Measurements from ENCODE around the gene HMGCLL1. TPM values are rescaled to one million over a fixed set of nuclear protein-coding genes. Genes with fewer than 3 reads are reported as not detected.

The HMGCLL1 gene
- total and polyA plus RNA-seq, 2 donors (not counting 1 experiment from before 2014, with no cell fraction given), result 0.05 to 0.83 TPM

DNA sequence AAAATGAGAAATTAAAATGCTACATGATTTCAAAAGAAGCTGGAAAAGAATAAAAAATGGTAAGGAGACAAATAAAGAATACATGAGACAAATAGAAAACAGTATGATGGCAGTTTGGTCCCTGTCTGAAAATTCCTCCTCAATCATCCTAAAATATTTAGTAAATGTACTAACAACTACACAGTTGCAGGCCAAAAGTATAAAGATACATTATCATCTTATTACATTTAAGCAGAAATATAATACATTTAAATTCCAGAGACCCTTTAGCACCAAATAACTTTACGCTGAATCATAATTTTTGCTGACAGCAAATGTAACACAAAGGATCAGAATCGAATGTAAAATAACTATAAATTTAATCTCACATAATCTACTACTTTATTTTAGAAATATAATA is 4.4 kb downstream of the HMGCLL1 start:
- Histone ChIP-seq H3K9me3 (ENCODE audit: control insufficient read depth, insufficient read depth, low read depth, low read length) (no peaks in the 10 kb centered on the region), H3K36me3 (ENCODE audit: control insufficient read depth, insufficient read depth, low read length) (no peaks in the 10 kb centered on the region)
- TF ChIP-seq, protein P1, sequence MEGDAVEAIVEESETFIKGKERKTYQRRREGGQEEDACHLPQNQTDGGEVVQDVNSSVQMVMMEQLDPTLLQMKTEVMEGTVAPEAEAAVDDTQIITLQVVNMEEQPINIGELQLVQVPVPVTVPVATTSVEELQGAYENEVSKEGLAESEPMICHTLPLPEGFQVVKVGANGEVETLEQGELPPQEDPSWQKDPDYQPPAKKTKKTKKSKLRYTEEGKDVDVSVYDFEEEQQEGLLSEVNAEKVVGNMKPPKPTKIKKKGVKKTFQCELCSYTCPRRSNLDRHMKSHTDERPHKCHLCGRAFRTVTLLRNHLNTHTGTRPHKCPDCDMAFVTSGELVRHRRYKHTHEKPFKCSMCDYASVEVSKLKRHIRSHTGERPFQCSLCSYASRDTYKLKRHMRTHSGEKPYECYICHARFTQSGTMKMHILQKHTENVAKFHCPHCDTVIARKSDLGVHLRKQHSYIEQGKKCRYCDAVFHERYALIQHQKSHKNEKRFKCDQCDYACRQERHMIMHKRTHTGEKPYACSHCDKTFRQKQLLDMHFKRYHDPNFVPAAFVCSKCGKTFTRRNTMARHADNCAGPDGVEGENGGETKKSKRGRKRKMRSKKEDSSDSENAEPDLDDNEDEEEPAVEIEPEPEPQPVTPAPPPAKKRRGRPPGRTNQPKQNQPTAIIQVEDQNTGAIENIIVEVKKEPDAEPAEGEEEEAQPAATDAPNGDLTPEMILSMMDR (conservative IDR thresholded peaks at IDR 0.05 in 1 of 2, IDR thresholded peaks at IDR 0.05 in 1 of 2; ENCODE audit: low read depth in 1 of 2, low read length in 2 of 2), result no peak
- no peak for TF ChIP-seq EZH2 (IDR thresholded peaks at IDR 0.05; ENCODE audit: low read length, missing control alignments)

DNA sequence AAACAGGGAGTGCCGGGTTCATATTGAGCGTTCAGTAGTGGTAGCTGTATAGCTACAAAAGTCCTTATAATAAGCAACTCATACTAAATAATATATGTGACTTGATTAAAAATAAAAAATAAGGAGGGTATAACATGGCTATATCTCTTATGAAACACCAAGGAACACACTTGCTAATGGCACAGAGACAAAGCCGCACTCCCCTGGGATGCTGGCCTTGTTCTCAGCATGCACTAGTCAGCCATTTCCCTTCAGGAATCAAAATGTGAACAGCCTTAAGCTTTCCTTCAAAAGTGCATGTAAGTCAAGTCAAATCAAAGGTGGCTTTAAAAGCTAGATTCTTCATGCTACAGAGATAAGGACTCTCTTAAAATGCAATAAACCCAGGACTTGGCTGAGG is 9.4 kb downstream of the HMGCLL1 start:
- no peak overlapping the region for H3K4me2 ChIP-seq (ENCODE audit: extremely low read depth, insufficient read depth, low read length)
- no peak for DNase-seq (ENCODE audit: low read depth in 2 of 2)
- H4K20me1 ChIP-seq (ENCODE audit: control insufficient read depth, extremely low read depth, insufficient read depth, low read length), result no peaks in the 10 kb centered on the region
- H2AFZ ChIP-seq (ENCODE audit: low read length), result no peak overlapping the region
- no peaks in the 10 kb centered on the region for H3K27me3 ChIP-seq (ENCODE audit: control insufficient read depth, insufficient read depth, low read length)
- no peaks in the 10 kb centered on the region for H3K79me2 ChIP-seq (ENCODE audit: control insufficient read depth, insufficient read depth, low read length)
- no peak overlapping the region for H3K4me3 ChIP-seq (replicated peaks in 1 of 4; ENCODE audit: control extremely low read depth in 1 of 4, insufficient read depth in 1 of 4, low read depth in 3 of 4, low read length in 4 of 4)
- TF ChIP-seq, protein P1 (conservative IDR thresholded peaks at IDR 0.05 in 1 of 2, IDR thresholded peaks at IDR 0.05 in 1 of 2; ENCODE audit: low read depth in 1 of 2, low read length in 2 of 2), result no peak
- TF ChIP-seq EZH2 (IDR thresholded peaks at IDR 0.05; ENCODE audit: low read length, missing control alignments), result no peak
- no peaks in the 10 kb centered on the region for H3K4me1 ChIP-seq (ENCODE audit: control insufficient read depth, extremely low read depth, insufficient read depth, low read length)
- H3K27ac ChIP-seq (ENCODE audit: insufficient read depth, low read length), result no peak overlapping the region
- H3K9ac ChIP-seq (ENCODE audit: insufficient read depth, low read length), result no peak overlapping the region
- no peaks in the 10 kb centered on the region for H3K36me3 ChIP-seq (ENCODE audit: control insufficient read depth, insufficient read depth, low read length)
- no peaks in the 10 kb centered on the region for H3K9me3 ChIP-seq (ENCODE audit: control insufficient read depth, insufficient read depth, low read depth, low read length)

More for the DNA sequence above, 4.4 kb downstream of the HMGCLL1 start:
- no peaks in the 10 kb centered on the region for H4K20me1 ChIP-seq (ENCODE audit: control insufficient read depth, extremely low read depth, insufficient read depth, low read length)
- H3K4me2 ChIP-seq (ENCODE audit: extremely low read depth, insufficient read depth, low read length), result no peak overlapping the region
- H3K27me3 ChIP-seq (ENCODE audit: control insufficient read depth, insufficient read depth, low read length), result no peaks in the 10 kb centered on the region
- no peak overlapping the region for H3K27ac ChIP-seq (ENCODE audit: insufficient read depth, low read length)
- no peak for DNase-seq (ENCODE audit: low read depth in 2 of 2)
- H3K4me1 ChIP-seq (ENCODE audit: control insufficient read depth, extremely low read depth, insufficient read depth, low read length), result no peaks in the 10 kb centered on the region
- no peaks in the 10 kb centered on the region for H3K79me2 ChIP-seq (ENCODE audit: control insufficient read depth, insufficient read depth, low read length)
- H3K4me3 ChIP-seq (replicated peaks in 1 of 4; ENCODE audit: control extremely low read depth in 1 of 4, insufficient read depth in 1 of 4, low read depth in 3 of 4, low read length in 4 of 4), result no peak overlapping the region
- H2AFZ ChIP-seq (ENCODE audit: low read length), result no peak overlapping the region
- H3K9ac ChIP-seq (ENCODE audit: insufficient read depth, low read length), result no peak overlapping the region

DNA sequence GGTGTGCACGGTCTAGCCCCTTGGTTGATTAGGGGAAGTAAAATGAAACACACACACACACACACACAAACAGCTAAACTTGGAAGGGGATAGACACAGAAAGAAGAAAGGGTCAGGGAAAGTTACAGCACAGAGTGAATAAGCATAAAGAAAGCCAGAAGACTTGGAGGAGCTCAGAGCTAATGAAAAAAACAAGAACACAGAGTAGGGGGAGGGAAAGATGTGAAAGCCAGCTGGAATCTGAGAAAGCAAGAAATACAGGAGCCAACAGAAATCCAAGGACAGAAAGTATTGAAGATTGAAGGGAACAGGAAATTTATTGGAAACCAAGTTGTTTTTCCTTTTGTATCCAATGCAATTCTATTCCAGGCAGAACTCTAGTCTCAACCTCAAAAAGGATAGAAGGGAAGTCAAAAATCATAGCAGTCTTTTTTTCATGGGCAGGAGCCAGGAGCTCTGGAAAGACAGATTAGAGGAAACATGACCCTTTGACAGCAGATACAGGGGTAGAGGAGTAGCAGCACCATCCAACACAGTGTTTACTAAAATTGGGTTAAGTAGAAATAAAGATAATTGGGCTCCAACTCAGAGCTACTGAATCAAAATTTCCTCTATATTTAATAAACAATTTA is 10.1 kb downstream of the HMGCLL1 start:
- Histone ChIP-seq H3K9ac (ENCODE audit: insufficient read depth, low read length) (no peak overlapping the region), H3K4me2 (ENCODE audit: extremely low read depth, insufficient read depth, low read length) (no peak overlapping the region), H3K27me3 (ENCODE audit: control insufficient read depth, insufficient read depth, low read length) (no peaks in the 10 kb centered on the region), H2AFZ (ENCODE audit: low read length) (no peak overlapping the region), H3K79me2 (ENCODE audit: control insufficient read depth, insufficient read depth, low read length) (no peaks in the 10 kb centered on the region), H3K27ac (ENCODE audit: insufficient read depth, low read length) (no peak overlapping the region), H3K4me3 (replicated peaks in 1 of 4; ENCODE audit: control extremely low read depth in 1 of 4, insufficient read depth in 1 of 4, low read depth in 3 of 4, low read length in 4 of 4) (no peak overlapping the region), H3K9me3 (ENCODE audit: control insufficient read depth, insufficient read depth, low read depth, low read length) (no peaks in the 10 kb centered on the region), H3K36me3 (ENCODE audit: control insufficient read depth, insufficient read depth, low read length) (no peaks in the 10 kb centered on the region), H4K20me1 (ENCODE audit: control insufficient read depth, extremely low read depth, insufficient read depth, low read length) (no peaks in the 10 kb centered on the region), H3K4me1 (ENCODE audit: control insufficient read depth, extremely low read depth, insufficient read depth, low read length) (no peaks in the 10 kb centered on the region)
- DNase-seq (ENCODE audit: low read depth in 2 of 2), result peak in 1 of 2 donors; percentile 57
- TF ChIP-seq EZH2 (IDR thresholded peaks at IDR 0.05; ENCODE audit: low read length, missing control alignments), result no peak
- TF ChIP-seq, protein P1 (conservative IDR thresholded peaks at IDR 0.05 in 1 of 2, IDR thresholded peaks at IDR 0.05 in 1 of 2; ENCODE audit: low read depth in 1 of 2, low read length in 2 of 2), result no peak

Measured in fibroblast of lung (primary cell).